GM20431 (cell line): ENCODE results near the gene ZNF568.

Source experiments
- in situ Hi-C: fragments of 300-500 bp; cut with MseI, MboI; formaldehyde crosslinking; loops from one replicate; pipeline ENCODE4 v1.15.0; 2020; ENCODE audit warnings: low sequenced_read_pairs; ENCODE audit not compliant: unreplicated experiment

The ZNF568 gene

DNA sequence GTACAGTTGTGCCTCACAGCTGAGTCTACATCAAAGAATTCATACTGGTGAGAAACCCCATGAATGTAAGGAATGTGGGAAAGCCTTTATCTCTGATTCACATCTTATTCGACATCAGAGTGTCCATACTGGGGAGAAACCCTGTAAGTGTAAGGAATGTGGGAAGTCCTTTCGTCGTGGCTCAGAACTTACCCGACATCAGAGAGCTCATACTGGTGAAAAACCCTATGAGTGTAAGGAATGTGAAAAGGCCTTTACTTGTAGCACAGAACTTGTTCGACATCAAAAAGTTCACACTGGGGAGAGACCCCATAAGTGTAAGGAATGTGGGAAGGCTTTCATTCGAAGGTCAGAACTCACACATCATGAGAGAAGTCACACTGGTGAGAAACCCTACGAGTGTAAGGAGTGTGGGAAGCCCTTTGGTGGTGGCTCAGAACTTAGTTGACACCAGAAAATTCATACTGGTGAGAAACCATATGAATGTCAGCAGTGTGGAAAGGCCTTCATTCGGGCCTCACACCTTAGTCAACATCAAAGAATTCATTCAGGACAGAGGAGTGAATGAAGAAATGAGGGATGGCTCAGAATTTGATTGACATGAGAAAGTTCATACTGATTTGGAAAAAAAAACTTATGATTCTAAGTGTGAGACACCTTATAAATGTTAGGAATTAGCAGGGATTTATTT is 81.2 kb downstream of the ZNF568 start:
- in situ Hi-C loops, result no loop called here

DNA sequence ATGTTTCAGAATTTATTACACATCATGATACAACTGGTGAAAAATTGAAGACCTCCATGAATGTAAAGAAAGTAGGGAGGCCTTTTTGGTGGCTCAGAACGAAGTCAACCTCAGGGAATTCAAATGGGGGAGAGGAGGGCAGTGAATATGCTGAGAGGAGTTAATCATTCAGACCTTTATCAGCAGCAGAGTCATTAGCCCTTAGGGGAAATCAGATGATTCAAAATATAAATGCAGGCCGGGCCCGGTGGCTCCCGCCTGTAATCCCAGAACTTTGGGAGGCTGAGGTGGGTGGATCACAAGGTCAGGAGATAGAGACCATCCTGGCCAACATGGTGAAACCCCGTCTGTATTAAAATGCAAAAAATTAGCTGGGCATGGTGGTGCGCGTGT is 81.7 kb downstream of the ZNF568 start:
- in situ Hi-C loops, result no loop called here

DNA sequence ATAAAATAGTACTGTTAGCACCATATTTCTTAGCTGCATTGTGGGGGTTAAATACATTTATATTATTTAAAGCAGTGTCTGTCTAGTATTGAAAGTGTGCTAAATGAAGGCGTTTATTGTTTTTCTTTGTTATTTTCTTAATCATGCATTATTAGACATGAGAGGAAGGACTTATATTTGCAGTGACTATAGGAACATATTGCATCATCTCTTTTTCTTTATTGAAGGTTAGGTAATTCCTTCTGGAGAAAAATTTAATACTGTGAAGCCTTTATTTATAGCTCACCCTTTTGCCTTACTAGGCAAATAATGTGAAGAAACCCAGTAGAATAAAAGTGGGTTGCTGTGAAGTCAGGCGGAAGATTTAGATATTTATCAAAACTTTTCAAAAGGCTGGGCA is 83.2 kb downstream of the ZNF568 start:
- in situ Hi-C loops, result no loop called here

DNA sequence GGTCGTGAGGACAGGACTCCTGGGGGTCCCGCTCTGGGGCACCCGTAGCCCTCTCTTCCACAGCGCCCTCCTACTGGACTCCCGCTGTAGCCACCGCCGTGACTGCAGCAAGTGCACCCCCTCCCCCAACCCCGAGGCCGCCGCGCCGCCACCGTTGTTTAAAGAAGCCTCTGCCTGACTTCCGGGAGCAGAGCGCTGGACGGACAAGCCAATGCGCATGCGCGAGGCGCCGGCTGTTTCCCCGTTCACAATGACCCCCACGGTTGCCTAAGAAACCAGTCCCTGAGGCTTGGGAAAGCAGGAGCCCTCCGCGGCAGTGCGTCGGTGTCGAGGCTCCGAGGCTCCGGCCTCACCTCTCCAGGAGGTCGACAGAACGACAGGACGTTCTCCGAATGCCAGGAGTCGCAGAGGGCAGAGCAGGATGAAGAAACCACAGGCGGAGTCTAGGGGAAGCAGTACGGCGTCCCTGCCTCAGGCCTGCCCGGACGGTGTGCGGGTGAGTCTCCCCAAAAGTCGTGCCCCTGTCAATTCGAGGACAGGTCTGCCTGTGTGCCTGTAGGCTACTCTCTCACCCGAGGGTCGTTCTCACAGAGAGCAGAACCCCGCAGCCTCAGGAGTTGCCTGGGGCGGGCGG is 91.6 kb downstream of the ZNF568 start:
- in situ Hi-C loops, result no loop called here

DNA sequence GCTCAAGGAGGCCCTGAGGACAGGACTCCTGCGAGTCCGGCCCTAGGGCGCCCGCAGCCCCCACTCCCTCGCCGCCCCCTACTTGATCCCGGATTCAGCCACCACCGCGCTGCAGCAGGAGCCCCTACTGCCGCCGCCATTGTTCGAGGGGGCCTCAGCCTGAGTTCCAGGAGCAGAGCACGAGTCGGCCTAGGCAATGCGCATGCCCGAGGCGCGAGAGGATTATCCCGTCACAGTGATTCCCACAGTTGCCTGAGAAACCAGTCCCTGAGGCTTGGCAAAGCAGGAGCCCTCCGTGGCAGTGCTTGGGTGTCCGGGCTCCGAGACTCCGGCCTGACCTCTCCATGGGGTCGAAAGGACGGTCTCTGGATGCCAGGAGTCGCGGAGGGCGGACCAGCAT is 93.7 kb downstream of the ZNF568 start:
- in situ Hi-C loops, result no loop called here

DNA sequence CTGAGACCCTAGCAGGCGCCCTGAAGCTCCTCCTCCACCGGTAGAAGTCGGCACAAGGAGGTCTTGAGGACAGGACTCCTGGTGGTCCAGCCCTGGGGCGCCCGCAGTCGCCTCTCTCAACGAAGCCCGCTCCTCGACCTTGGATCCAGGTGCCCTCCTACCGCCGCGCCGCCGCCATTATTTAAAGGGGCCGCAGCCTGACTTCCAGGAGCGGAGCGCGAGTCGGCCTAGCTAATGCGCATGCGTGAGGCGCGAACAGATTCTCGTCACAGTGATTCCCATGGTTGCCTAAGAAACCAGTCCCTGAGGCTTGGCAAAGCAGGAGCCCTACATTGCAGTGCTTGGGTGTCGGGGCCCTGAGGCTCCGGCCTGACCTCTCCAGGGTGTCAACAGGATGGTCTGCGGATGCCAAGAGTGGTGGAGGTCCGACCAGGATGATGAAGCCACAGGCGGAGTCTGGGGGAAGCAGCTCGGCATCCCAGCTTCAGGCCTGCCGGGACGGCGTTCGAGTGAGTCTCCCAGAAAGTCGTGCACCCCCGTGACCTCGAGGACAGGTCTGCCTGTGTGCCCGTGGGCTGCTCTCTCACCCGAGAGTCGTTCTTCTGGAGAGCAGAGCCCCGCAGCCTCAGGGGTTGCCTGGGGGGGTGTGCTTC is 96.1 kb downstream of the ZNF568 start:
- in situ Hi-C loops, result no loop called here

DNA sequence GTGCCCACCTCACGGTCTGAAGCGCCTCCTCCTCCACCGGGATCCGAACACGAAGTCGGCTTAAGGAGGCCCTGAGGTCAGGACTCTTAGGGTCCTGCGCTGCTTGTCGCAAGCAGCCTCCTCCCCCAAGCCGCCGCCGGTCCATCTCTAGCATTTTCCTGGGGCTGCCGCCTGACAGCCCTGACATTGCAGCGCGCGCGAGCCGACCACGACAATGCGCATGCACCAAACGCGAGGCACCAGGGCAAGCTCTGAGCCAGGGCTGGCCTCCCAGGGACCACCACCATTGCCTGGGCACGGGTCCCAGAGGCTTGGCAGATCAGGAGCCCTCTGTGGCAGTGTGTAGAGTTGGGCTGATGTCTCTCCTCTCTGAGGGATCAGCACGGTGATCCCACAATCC is 98.3 kb downstream of the ZNF568 start:
- in situ Hi-C loops, result no loop called here

DNA sequence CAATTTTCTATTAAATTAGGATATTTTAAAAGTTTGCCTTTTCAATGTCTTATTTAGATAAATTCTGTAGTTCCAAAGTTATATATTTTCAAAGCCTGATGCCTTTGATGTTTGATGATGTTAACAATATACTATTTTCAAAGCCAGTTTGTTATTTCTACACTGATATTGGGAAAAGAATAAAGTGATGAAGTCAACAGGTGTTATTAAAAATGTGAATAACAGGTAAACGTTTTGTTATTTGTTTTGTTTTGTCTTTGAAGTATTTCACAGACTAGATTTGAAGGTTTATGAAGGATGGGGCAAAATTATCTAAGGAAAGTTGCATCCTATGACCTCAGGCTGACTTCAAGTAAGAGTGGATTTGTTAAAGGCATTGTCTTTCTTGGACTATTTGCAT is 129.0 kb downstream of the ZNF568 start:
- in situ Hi-C loops, result no loop called here
